K562 (cell line): ENCODE measurements around the gene MLH1. TPM values are rescaled to one million over a fixed set of nuclear protein-coding genes. Genes with fewer than 3 reads are reported as not detected.

Experiments used
- ARNT ChIP-seq, 2 experiments: fragments of 450-650 bp; IDR thresholded peaks; 2 replicates each; pipeline ENCODE4 v1.6.1; 2016; ENCODE audit warnings: mild to moderate bottlenecking in 1 of 2
- CHD1 ChIP-seq: fragments of 200-600 bp; sonication (generic); IDR thresholded peaks from one replicate; pipeline ENCODE4 v1.6.1; 2012; ENCODE audit warnings: mild to moderate bottlenecking, moderate library complexity, low read length, inconsistent platforms
- EHMT2 ChIP-seq: fragments of 450-650 bp; IDR thresholded peaks from 2 replicates; pipeline ENCODE4 v1.6.1; 2018; ENCODE audit warnings: antibody characterized with exemption
- FOXK2 ChIP-seq, 2 experiments: fragments of 450-650 bp; IDR thresholded peaks in 1 of 2; conservative IDR thresholded peaks in 1 of 2; 2 replicates each; pipeline ENCODE4 v1.6.1; 2016; ENCODE audit warnings: low read depth in 2 of 2, mild to moderate bottlenecking in 1 of 2
- HOXB6 ChIP-seq: fragments of 250-450 bp; sonication (Bioruptor Pico); IDR thresholded peaks from 2 replicates; pipeline ENCODE4 v1.5.1; 2022; ENCODE audit warnings: mild to moderate bottlenecking, borderline replicate concordance
- NFE2L1 ChIP-seq: fragments of 450-650 bp; IDR thresholded peaks from 2 replicates; pipeline ENCODE4 v1.6.1; 2016; ENCODE audit warnings: missing genetic modification characterization, low read depth, mild to moderate bottlenecking, missing compliant biosample characterization, moderate library complexity, borderline replicate concordance
- SMARCC2 ChIP-seq: fragments of 450-650 bp; IDR thresholded peaks from 2 replicates; pipeline ENCODE4 v1.6.1; 2017; ENCODE audit warnings: antibody characterized with exemption, moderate library complexity, mild to moderate bottlenecking, low read depth
- YBX1 ChIP-seq: fragments of 450-650 bp; IDR thresholded peaks from 2 replicates; pipeline ENCODE4 v1.7.1; 2016; ENCODE audit warnings: mild to moderate bottlenecking
- polyA plus RNA-seq, 8 experiments: library from polyadenylated mRNA; depleted of rRNA in 4 of 8; stranded (reverse) in 5 of 8; unstranded in 3 of 8; fragments of >200 nt; fragmentation: Nextera tagmentation in 2 of 8; fragmentation: Illumina TruSeq in 1 of 8; extraction: Ambion mirVana in 2 of 8; extraction: Trizol in 1 of 8; gene quantifications; 2 replicates each; pipeline versions ENCODE4 v1.2.1 to v1.2.3, GENCODE V29; 2011 to 2014; ENCODE audit warnings: inconsistent platforms in 1 of 8, missing spikeins in 1 of 8
- total RNA-seq, 7 experiments: library from RNA; depleted of rRNA in 6 of 7; stranded (reverse); fragments of >200 nt in 6 of 7; fragmentation: Illumina TruSeq in 2 of 7; extraction: Trizol in 2 of 7; gene quantifications; 2 replicates each; pipeline versions ENCODE4 v1.2.1 to v1.2.3, GENCODE V29; 2011 to 2021; ENCODE audit warnings: low replicate concordance in 1 of 7
- TF ChIP-seq, protein P1 (sequence below), 2 experiments: fragments of 450-650 bp; formaldehyde crosslinking in 1 of 2; IDR thresholded peaks; 2 replicates each; pipeline versions ENCODE4 v1.4.0 to v1.6.1; 2014 to 2020; ENCODE audit warnings: mild to moderate bottlenecking in 2 of 2, borderline replicate concordance in 1 of 2, low read depth in 1 of 2
- TF ChIP-seq, protein P2 (sequence below), 2 experiments: fragments of 450-650 bp; conservative IDR thresholded peaks; 2 replicates each; pipeline ENCODE4 v1.6.1; 2017; ENCODE audit warnings: mild to moderate bottlenecking in 2 of 2, moderate library complexity in 2 of 2
- TF ChIP-seq, protein P3 (sequence below), 2 experiments: fragments of 150-350 bp in 1 of 2; IDR thresholded peaks; 2 replicates each; pipeline ENCODE4 v1.6.1; 2012 to 2016; ENCODE audit warnings: low read depth in 2 of 2, low read length in 2 of 2, mild to moderate bottlenecking in 1 of 2, moderate library complexity in 1 of 2
- TF ChIP-seq, protein P4 (sequence below): sonication (generic); formaldehyde crosslinking; IDR thresholded peaks from 2 replicates; pipeline ENCODE4 v1.8.1; 2022; ENCODE audit warnings: missing genetic modification reagents

Gene MLH1
- total and polyA plus RNA-seq, 9 of the 15 experiments (the other 6 are each of a cell fraction or from before 2014, with no cell fraction given), result 76.4 to 155 (median 117) TPM

DNA sequence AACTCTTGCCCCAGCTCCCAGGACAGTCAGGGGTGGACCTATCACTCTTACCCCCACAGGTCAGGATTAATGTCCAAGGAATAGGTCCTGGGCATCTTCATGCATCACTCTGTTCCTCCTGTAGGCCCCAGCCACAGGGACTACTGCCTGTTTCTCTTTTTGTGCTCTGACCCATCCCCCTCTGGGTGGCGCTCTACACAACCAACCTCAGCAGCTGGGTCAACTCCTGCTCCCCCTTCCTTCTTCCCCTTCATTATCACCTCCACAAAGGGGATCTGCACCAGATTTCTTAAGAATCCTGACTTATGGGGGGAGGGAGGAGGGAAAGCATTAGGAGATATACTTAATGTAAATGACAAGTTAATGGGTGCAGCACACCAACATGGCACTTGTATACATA, 36.3 kb upstream of the MLH1 start (continued):
- TF ChIP-seq, protein P1, sequence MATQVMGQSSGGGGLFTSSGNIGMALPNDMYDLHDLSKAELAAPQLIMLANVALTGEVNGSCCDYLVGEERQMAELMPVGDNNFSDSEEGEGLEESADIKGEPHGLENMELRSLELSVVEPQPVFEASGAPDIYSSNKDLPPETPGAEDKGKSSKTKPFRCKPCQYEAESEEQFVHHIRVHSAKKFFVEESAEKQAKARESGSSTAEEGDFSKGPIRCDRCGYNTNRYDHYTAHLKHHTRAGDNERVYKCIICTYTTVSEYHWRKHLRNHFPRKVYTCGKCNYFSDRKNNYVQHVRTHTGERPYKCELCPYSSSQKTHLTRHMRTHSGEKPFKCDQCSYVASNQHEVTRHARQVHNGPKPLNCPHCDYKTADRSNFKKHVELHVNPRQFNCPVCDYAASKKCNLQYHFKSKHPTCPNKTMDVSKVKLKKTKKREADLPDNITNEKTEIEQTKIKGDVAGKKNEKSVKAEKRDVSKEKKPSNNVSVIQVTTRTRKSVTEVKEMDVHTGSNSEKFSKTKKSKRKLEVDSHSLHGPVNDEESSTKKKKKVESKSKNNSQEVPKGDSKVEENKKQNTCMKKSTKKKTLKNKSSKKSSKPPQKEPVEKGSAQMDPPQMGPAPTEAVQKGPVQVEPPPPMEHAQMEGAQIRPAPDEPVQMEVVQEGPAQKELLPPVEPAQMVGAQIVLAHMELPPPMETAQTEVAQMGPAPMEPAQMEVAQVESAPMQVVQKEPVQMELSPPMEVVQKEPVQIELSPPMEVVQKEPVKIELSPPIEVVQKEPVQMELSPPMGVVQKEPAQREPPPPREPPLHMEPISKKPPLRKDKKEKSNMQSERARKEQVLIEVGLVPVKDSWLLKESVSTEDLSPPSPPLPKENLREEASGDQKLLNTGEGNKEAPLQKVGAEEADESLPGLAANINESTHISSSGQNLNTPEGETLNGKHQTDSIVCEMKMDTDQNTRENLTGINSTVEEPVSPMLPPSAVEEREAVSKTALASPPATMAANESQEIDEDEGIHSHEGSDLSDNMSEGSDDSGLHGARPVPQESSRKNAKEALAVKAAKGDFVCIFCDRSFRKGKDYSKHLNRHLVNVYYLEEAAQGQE (IDR thresholded peaks at IDR 0.05; ENCODE audit: borderline replicate concordance), result no peak; the same call in 1 of the 2 replicates
- TF ChIP-seq, protein P1 (CRISPR knock-in tag; IDR thresholded peaks at IDR 0.05; ENCODE audit: low read depth), result no peak
- TF ChIP-seq CHD1, result no peak
- TF ChIP-seq ARNT (IDR thresholded peaks at IDR 0.05), result peak in 1 of 2 experiments; percentile 54; a peak in 1 of 4 replicates
- peak; percentile 32; the same call in 1 of the 2 replicates for TF ChIP-seq EHMT2
- TF ChIP-seq SMARCC2, result peak; percentile 34; the same call in 1 of the 2 replicates
- TF ChIP-seq, protein P2, sequence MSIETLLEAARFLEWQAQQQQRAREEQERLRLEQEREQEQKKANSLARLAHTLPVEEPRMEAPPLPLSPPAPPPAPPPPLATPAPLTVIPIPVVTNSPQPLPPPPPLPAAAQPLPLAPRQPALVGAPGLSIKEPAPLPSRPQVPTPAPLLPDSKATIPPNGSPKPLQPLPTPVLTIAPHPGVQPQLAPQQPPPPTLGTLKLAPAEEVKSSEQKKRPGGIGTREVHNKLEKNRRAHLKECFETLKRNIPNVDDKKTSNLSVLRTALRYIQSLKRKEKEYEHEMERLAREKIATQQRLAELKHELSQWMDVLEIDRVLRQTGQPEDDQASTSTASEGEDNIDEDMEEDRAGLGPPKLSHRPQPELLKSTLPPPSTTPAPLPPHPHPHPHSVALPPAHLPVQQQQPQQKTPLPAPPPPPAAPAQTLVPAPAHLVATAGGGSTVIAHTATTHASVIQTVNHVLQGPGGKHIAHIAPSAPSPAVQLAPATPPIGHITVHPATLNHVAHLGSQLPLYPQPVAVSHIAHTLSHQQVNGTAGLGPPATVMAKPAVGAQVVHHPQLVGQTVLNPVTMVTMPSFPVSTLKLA (conservative IDR thresholded peaks at IDR 0.05), result 0 out of 4 replicates have a peak, but pooled peaks of 1 of the 2 experiments have one; percentile 21
- no peak for TF ChIP-seq NFE2L1 (tag)
- TF ChIP-seq, protein P3, sequence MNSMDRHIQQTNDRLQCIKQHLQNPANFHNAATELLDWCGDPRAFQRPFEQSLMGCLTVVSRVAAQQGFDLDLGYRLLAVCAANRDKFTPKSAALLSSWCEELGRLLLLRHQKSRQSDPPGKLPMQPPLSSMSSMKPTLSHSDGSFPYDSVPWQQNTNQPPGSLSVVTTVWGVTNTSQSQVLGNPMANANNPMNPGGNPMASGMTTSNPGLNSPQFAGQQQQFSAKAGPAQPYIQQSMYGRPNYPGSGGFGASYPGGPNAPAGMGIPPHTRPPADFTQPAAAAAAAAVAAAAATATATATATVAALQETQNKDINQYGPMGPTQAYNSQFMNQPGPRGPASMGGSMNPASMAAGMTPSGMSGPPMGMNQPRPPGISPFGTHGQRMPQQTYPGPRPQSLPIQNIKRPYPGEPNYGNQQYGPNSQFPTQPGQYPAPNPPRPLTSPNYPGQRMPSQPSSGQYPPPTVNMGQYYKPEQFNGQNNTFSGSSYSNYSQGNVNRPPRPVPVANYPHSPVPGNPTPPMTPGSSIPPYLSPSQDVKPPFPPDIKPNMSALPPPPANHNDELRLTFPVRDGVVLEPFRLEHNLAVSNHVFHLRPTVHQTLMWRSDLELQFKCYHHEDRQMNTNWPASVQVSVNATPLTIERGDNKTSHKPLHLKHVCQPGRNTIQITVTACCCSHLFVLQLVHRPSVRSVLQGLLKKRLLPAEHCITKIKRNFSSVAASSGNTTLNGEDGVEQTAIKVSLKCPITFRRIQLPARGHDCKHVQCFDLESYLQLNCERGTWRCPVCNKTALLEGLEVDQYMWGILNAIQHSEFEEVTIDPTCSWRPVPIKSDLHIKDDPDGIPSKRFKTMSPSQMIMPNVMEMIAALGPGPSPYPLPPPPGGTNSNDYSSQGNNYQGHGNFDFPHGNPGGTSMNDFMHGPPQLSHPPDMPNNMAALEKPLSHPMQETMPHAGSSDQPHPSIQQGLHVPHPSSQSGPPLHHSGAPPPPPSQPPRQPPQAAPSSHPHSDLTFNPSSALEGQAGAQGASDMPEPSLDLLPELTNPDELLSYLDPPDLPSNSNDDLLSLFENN (IDR thresholded peaks at IDR 0.05; ENCODE audit: low read depth in 2 of 2, low read length in 2 of 2), result no peak
- TF ChIP-seq HOXB6 (CRISPR knock-in tag), result no peak
- TF ChIP-seq FOXK2 (conservative IDR thresholded peaks at IDR 0.05 in 1 of 2, IDR thresholded peaks at IDR 0.05 in 1 of 2; ENCODE audit: low read depth in 2 of 2), result peak; percentile 18 to 56; a peak in 1 of 4 replicates
- TF ChIP-seq, protein P4, sequence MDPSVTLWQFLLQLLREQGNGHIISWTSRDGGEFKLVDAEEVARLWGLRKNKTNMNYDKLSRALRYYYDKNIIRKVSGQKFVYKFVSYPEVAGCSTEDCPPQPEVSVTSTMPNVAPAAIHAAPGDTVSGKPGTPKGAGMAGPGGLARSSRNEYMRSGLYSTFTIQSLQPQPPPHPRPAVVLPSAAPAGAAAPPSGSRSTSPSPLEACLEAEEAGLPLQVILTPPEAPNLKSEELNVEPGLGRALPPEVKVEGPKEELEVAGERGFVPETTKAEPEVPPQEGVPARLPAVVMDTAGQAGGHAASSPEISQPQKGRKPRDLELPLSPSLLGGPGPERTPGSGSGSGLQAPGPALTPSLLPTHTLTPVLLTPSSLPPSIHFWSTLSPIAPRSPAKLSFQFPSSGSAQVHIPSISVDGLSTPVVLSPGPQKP (CRISPR knock-in tag), result no peak
- TF ChIP-seq YBX1, result no peak
